Lung (tissue), 12 donors: ENCODE measurements around the gene BMERB1. TPM values are rescaled to one million over a fixed set of nuclear protein-coding genes. Genes with fewer than 3 reads are reported as not detected.
A peak's percentile ranks its signal among the peaks of the same experiment; 100 is the strongest.
"Not testable (repeated sequence)": the region's sequence is repeated elsewhere in the genome, so short reads cannot be mapped to it uniquely, and the experiment has no call there.

Experiments
- ATAC-seq: fragments of 200-7000 bp; cut with Tn5 transposase; one replicate; pipeline ENCODE4 v1.9.1; 2020; ENCODE audit warnings: moderate number of reproducible peaks; ENCODE audit not compliant: insufficient read depth, low FRiP score
- DNase-seq, 3 donors: peaks; one replicate each; pipeline ENCODE4 v3.0.0-alpha.2; 2013 to 2017
- H3K27ac ChIP-seq, 2 donors: one replicate each; pipeline ENCODE4 v1.5.1; 2013; ENCODE audit warnings: mild to moderate bottlenecking in 2 of 2, moderate library complexity in 2 of 2, control low read depth in 1 of 2, inconsistent platforms in 1 of 2, low read depth in 1 of 2, low read length in 1 of 2
- H3K27me3 ChIP-seq, 3 donors: one replicate each; pipeline ENCODE4 v1.5.1; 2013; ENCODE audit warnings: low read length in 2 of 3; ENCODE audit not compliant: control insufficient read depth in 3 of 3, insufficient read depth in 3 of 3
- H3K36me3 ChIP-seq, 4 donors: one replicate each; pipeline ENCODE4 v1.5.1; 2013; ENCODE audit warnings: low read length in 4 of 4, mild to moderate bottlenecking in 1 of 4, moderate library complexity in 1 of 4; ENCODE audit not compliant: control insufficient read depth in 4 of 4, insufficient read depth in 4 of 4
- H3K4me1 ChIP-seq, 5 donors: one replicate each; pipeline ENCODE4 v1.5.1; 2013; ENCODE audit warnings: low read length in 5 of 5, mild to moderate bottlenecking in 2 of 5, moderate library complexity in 1 of 5; ENCODE audit not compliant: control insufficient read depth in 5 of 5, insufficient read depth in 5 of 5
- H3K4me3 ChIP-seq: one replicate; pipeline ENCODE4 v1.5.1; 2013; ENCODE audit warnings: mild to moderate bottlenecking, control low read depth, moderate library complexity
- H3K9ac ChIP-seq, 2 donors: one replicate each; pipeline ENCODE4 v1.5.1; 2013; ENCODE audit warnings: low read length in 2 of 2, control low read depth in 1 of 2; ENCODE audit not compliant: insufficient read depth in 1 of 2
- H3K9me3 ChIP-seq, 4 donors: one replicate each; pipeline ENCODE4 v1.5.1; 2013; ENCODE audit warnings: low read length in 3 of 4, mild to moderate bottlenecking in 1 of 4, moderate library complexity in 1 of 4; ENCODE audit not compliant: control insufficient read depth in 4 of 4, insufficient read depth in 3 of 4
- CTCF ChIP-seq: IDR thresholded peaks from 2 replicates; pipeline ENCODE4 v1.5.1; 2012; ENCODE audit warnings: mild to moderate bottlenecking; ENCODE audit errors: control extremely low read depth, extremely low read depth
- WGBS, 2 donors: extraction: QIAGEN DNeasy Blood & Tissue Kit; methylation state at CpG; one replicate each; pipeline ENCODE4 v1.1.7; 2013; 5-methylcytosine and 5-hydroxymethylcytosine counted together
- polyA plus RNA-seq, 2 donors: library from polyadenylated mRNA; stranded (reverse); fragments of 200-250 nt; gene quantifications; one replicate each; pipeline ENCODE4 v1.2.1, GENCODE V29; 2013
- total RNA-seq, 2 donors: library from RNA; depleted of rRNA in 1 of 2; stranded (reverse); fragments of >200 nt in 1 of 2; gene quantifications; one replicate each; pipeline ENCODE4 v1.2.1, GENCODE V29; 2014 to 2021
- donor health status: control.
- donor health status: control.
- donor health status: Bipolar disorder and iron deficiency.
- donor health status: healthy.
- donor health status: DM: yes; HTN: yes; CAD: no.

Gene BMERB1
- total and polyA plus RNA-seq, 4 donors = 5.6 to 17.5 (median 7.9) TPM

DNA sequence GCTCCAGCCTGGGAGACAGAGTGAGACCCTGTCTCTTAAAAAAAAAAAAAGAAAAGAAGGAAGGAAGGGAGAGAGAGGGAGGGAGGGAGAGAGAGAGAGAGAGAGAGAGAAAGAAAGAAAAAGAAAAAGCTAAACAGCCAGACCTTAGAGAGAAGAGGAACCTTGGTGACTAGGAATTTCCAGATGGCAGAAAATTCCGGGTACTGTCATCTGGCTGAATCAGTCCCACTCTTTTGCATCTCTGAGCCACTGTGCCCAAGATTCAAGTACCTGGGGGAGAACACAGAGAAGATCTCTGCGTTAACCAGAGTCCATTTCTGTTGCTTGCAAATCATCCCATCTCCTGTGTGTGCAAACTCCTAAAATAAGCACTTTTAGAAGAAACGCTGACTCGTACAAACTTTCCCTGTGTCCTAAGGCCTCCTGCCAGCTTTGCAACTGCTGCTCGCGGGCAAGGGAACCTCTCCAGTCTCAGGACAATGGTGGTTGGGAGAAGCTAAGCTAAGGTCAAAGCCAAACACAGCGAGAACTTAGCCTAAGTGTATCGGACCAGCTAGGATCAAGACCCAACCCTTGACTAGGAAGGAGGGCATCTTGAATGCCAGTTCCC is 18.0 kb downstream of the BMERB1 start:
- Histone ChIP-seq H3K36me3 (no peaks in the 10 kb centered on the region), H3K9me3 (no peaks in the 10 kb centered on the region), H3K4me3 (no peak overlapping the region), H3K27me3 (no peaks in the 10 kb centered on the region), H3K4me1 (peaks cover 0 to 4% (median 0%) of the 10 kb centered on the region in 5 donors), H3K27ac (no peak overlapping the region), H3K9ac (peak overlapping the region in 1 of 2 donors; percentile 64)
- TF ChIP-seq CTCF = no peak
- DNase-seq (peak in 2 of 3 donors; percentile 35 to 64), ATAC-seq (no peak)
- 76 to 83% methylated on average over 8 of the region's 8 CpGs for WGBS, 2 donors

GRCh38 chr16:15453296-15453695 is 18.9 kb downstream of the BMERB1 start:
- H3K9me3 ChIP-seq, DNase-seq, H3K4me1 ChIP-seq, H3K27me3 ChIP-seq, H3K9ac ChIP-seq, ATAC-seq, H3K27ac ChIP-seq, H3K4me3 ChIP-seq, H3K36me3 ChIP-seq: not testable (repeated sequence)
- WGBS, 2 donors = 89 to 94% methylated on average over 7 of the region's 7 CpGs

- H3K27me3 ChIP-seq, H3K4me1 ChIP-seq, DNase-seq, ATAC-seq, H3K36me3 ChIP-seq, H3K9ac ChIP-seq, H3K9me3 ChIP-seq, H3K4me3 ChIP-seq, H3K27ac ChIP-seq: not testable (repeated sequence)
- WGBS, 2 donors = 94 to 95% methylated on average over 11 of the region's 11 CpGs
Observed at GRCh38 chr16:15454933-15455332, 20.5 kb downstream of the BMERB1 start.

DNA sequence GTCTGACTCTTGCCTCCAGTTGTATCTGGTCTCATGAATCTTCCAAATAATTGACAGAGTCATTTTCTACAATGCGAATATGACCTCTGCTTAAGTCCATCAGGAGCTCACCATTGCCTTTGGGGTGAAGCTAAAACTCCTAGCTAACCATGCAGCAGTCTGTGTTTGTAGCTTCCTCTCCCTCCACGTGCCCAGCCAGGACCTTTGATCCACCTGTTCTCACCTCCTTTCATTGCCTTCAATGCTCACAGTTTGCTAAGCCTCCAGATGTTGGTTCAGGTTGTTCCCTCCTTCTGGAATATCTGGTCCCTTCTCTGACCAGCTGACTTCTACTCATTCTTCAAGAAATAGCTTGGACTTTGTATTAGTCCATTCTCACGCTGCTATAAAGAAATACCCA is 23.0 kb downstream of the BMERB1 start:
- 70 to 93% methylated on average over 3 of the region's 3 CpGs for WGBS, 2 donors
- TF ChIP-seq CTCF = no peak
- Histone ChIP-seq H3K27ac (no peak overlapping the region), H3K9me3 (no peaks in the 10 kb centered on the region), H3K9ac (no peak overlapping the region), H3K36me3 (no peaks in the 10 kb centered on the region), H3K27me3 (no peaks in the 10 kb centered on the region), H3K4me1 (peaks cover 0 to 3% (median 0%) of the 10 kb centered on the region in 5 donors), H3K4me3 (no peak overlapping the region)
- no peak for DNase-seq
- ATAC-seq = no peak
